Upper lobe of left lung (tissue), 6 donors: ENCODE data around the gene KANSL2. TPM values are rescaled to one million over a fixed set of nuclear protein-coding genes. Genes with fewer than 3 reads are reported as not detected.
"Not testable (repeated sequence)": the region's sequence is repeated elsewhere in the genome, so short reads cannot be mapped to it uniquely, and the experiment has no call there.

Experiments
- ATAC-seq, 2 donors: fragments of 200-7000 bp; cut with Tn5 transposase; one replicate each; pipeline ENCODE4 v1.9.1; 2022; ENCODE audit warnings: mild to moderate bottlenecking in 2 of 2, moderate library complexity in 2 of 2; ENCODE audit not compliant: low FRiP score in 2 of 2
- DNase-seq, 2 donors: peaks; one replicate each; pipeline ENCODE4 v3.0.0-alpha.2; 2019 to 2020
- H3K27ac ChIP-seq, 4 donors: fragments of 200-600 bp; sonication (generic); one replicate each; pipeline ENCODE4 v1.5.1; 2016 to 2019
- H3K27me3 ChIP-seq, 4 donors: fragments of 200-600 bp; sonication (generic); one replicate each; pipeline ENCODE4 v1.5.1; 2017 to 2019
- H3K36me3 ChIP-seq, 4 donors: fragments of 200-600 bp; sonication (generic); one replicate each; pipeline ENCODE4 v1.5.1; 2016 to 2019
- H3K4me1 ChIP-seq, 4 donors: fragments of 200-600 bp; sonication (generic); one replicate each; pipeline ENCODE4 v1.5.1; 2018 to 2019
- H3K4me3 ChIP-seq, 4 donors: fragments of 200-600 bp; sonication (generic); one replicate each; pipeline ENCODE4 v1.5.1; 2017 to 2019; ENCODE audit warnings: mild to moderate bottlenecking in 2 of 4, moderate library complexity in 1 of 4
- H3K9me3 ChIP-seq, 4 donors: fragments of 200-600 bp; sonication (generic); one replicate each; pipeline ENCODE4 v1.5.1; 2018 to 2019
- CTCF ChIP-seq, 6 experiments: fragments of 450-650 bp in 4 of 6; fragments of 200-600 bp in 2 of 6; sonication (generic) in 2 of 6; IDR thresholded peaks; one replicate each; pipeline ENCODE4 v1.5.1; 2016 to 2019; ENCODE audit warnings: antibody characterized with exemption in 6 of 6
- EP300 ChIP-seq, 4 donors: sonication (generic); formaldehyde crosslinking; IDR thresholded peaks; one replicate each; pipeline ENCODE4 v1.5.1; 2017; ENCODE audit warnings: antibody characterized with exemption in 4 of 4, control low read depth in 2 of 4
- POLR2A ChIP-seq, 4 donors: fragments of 450-650 bp; IDR thresholded peaks; one replicate each; pipeline ENCODE4 v1.5.1; 2016 to 2017; ENCODE audit warnings: antibody characterized with exemption in 4 of 4, mild to moderate bottlenecking in 2 of 4
- POLR2AphosphoS5 ChIP-seq, 2 donors: sonication (generic); formaldehyde crosslinking; IDR thresholded peaks; one replicate each; pipeline ENCODE4 v1.5.1; 2017; ENCODE audit warnings: antibody characterized with exemption in 2 of 2
- WGBS, 2 donors: methylation state at CpG; one replicate each; pipeline ENCODE4 v1.1.5; 2017 to 2018; 5-methylcytosine and 5-hydroxymethylcytosine counted together
- total RNA-seq, 6 donors: library from RNA; depleted of rRNA in 4 of 6; stranded (reverse); fragments of >200 nt in 4 of 6; gene quantifications; one replicate each; pipeline versions ENCODE4 v1.1.0 to v1.2.1, GENCODE V29; 2016 to 2021
- donor health status: DM: no; HTN: no; CAD: no; lungs with moderate emphysema.
- donor health status: DM: no; HTN: yes; CAD: no; lungs with severe emphysema.

The KANSL2 gene
- total RNA-seq, 6 donors from 2014 or later = 13.2 to 60.5 (median 26.3) TPM

- no peak for TF ChIP-seq EP300 (IDR thresholded peaks at IDR 0.05)
- H3K4me1 ChIP-seq = no peaks in the 10 kb centered on the region
- H3K27me3 ChIP-seq = no peaks in the 10 kb centered on the region
- ATAC-seq (no peak), DNase-seq (no peak)
- H3K36me3 ChIP-seq = peaks cover 28 to 91% (median 64%) of the 10 kb centered on the region in 4 donors
- no peak overlapping the region for H3K4me3 ChIP-seq
- 93 to 94% methylated on average over 4 of the region's 4 CpGs for WGBS, 2 donors
- H3K9me3 ChIP-seq = no peaks in the 10 kb centered on the region
- H3K27ac ChIP-seq = no peak overlapping the region
These were observed 22.2 kb downstream of the KANSL2 start for GRCh38 chr12:48659863-48660262.

- Histone ChIP-seq H3K4me3 (no peak overlapping the region), H3K36me3 (peaks cover 31 to 70% (median 54%) of the 10 kb centered on the region in 4 donors), H3K27ac (no peak overlapping the region), H3K9me3 (no peaks in the 10 kb centered on the region), H3K27me3 (no peaks in the 10 kb centered on the region), H3K4me1 (no peaks in the 10 kb centered on the region)
- ATAC-seq = no peak
- TF ChIP-seq POLR2A (IDR thresholded peaks at IDR 0.05) = no peak
- TF ChIP-seq EP300 (IDR thresholded peaks at IDR 0.05) = no peak
- TF ChIP-seq POLR2AphosphoS5 (IDR thresholded peaks at IDR 0.05) = no peak
- no peak for TF ChIP-seq CTCF (IDR thresholded peaks at IDR 0.05)
- no peak for DNase-seq
- 80 to 90% methylated on average over 4 of the region's 4 CpGs for WGBS, 2 donors
These were observed 30.4 kb downstream of the KANSL2 start for GRCh38 chr12:48651681-48652080.

GRCh38 chr12:48645354-48645753 is 36.7 kb downstream of the KANSL2 start:
- peaks cover 0 to 30% (median 2%) of the 10 kb centered on the region in 4 donors for H3K36me3 ChIP-seq
- ATAC-seq, DNase-seq, H3K4me1 ChIP-seq, H3K27ac ChIP-seq, H3K27me3 ChIP-seq, H3K9me3 ChIP-seq, H3K4me3 ChIP-seq: not testable (repeated sequence)
- WGBS, 2 donors = 92 to 96% methylated on average over 8 of the region's 8 CpGs

GRCh38 chr12:48643011-48643410 is 39.0 kb downstream of the KANSL2 start:
- ATAC-seq = no peak

GRCh38 chr12:48641752-48642555 is 40.1 kb downstream of the KANSL2 start:
- H3K27ac ChIP-seq, ATAC-seq, H3K4me1 ChIP-seq, H3K27me3 ChIP-seq, H3K9me3 ChIP-seq, H3K4me3 ChIP-seq: not testable (repeated sequence)
- peaks cover 0 to 15% (median 2%) of the 10 kb centered on the region in 4 donors for H3K36me3 ChIP-seq
- DNase-seq = peak in 1 of 2 donors; percentile 74
- 93 to 94% methylated on average over 19 to 35 of the region's 54 CpGs for WGBS, 2 donors

More at GRCh38 chr12:48643011-48643410, 39.0 kb downstream of the KANSL2 start:
- Histone ChIP-seq H3K9me3 (no peaks in the 10 kb centered on the region), H3K27ac (no peak overlapping the region), H3K36me3 (peaks cover 0 to 18% (median 2%) of the 10 kb centered on the region in 4 donors), H3K4me3 (no peak overlapping the region), H3K27me3 (no peaks in the 10 kb centered on the region), H3K4me1 (no peaks in the 10 kb centered on the region)
- TF ChIP-seq POLR2AphosphoS5 (IDR thresholded peaks at IDR 0.05) (no peak), CTCF (IDR thresholded peaks at IDR 0.05) (no peak), POLR2A (IDR thresholded peaks at IDR 0.05) (no peak), EP300 (IDR thresholded peaks at IDR 0.05) (no peak)
- 97 to 98% methylated on average over 2 of the region's 2 CpGs for WGBS, 2 donors
- no peak for DNase-seq

- ATAC-seq (no peak), DNase-seq (no peak)
- peaks cover 0 to 12% (median 2%) of the 10 kb centered on the region in 4 donors for H3K36me3 ChIP-seq
- TF ChIP-seq CTCF (IDR thresholded peaks at IDR 0.05) = no peak
- no peak for TF ChIP-seq POLR2A (IDR thresholded peaks at IDR 0.05)
- TF ChIP-seq EP300 (IDR thresholded peaks at IDR 0.05) = no peak
- no peak for TF ChIP-seq POLR2AphosphoS5 (IDR thresholded peaks at IDR 0.05)
- no peak overlapping the region for H3K27ac ChIP-seq
- H3K9me3 ChIP-seq = no peaks in the 10 kb centered on the region
- no peaks in the 10 kb centered on the region for H3K4me1 ChIP-seq
- H3K4me3 ChIP-seq = no peak overlapping the region
- WGBS, 2 donors = 89 to 94% methylated on average over 3 of the region's 3 CpGs
- no peaks in the 10 kb centered on the region for H3K27me3 ChIP-seq
These were observed 41.2 kb downstream of the KANSL2 start for GRCh38 chr12:48640854-48641253.
